Measurements from ENCODE around the gene CFAP68. TPM values are rescaled to one million over a fixed set of nuclear protein-coding genes. Genes with fewer than 3 reads are reported as not detected.

Gene CFAP68
- total and polyA plus RNA-seq, 9 of the 15 experiments (the other 6 are each of a cell fraction or from before 2014, with no cell fraction given), result 22.8 to 72.3 (median 52.5) TPM

GRCh38 chr11:111878849-111879636, at the start of gene CFAP68, which contains the start of gene FDXACB1 (continued):
- TF ChIP-seq ZMIZ1 (IDR thresholded peaks at IDR 0.05; ENCODE audit: low read depth in 2 of 2, low read length in 2 of 2) (no peak; a peak in 1 of 4 replicates), ZNF696 (CRISPR knock-in tag; conservative IDR thresholded peaks at IDR 0.05) (no peak), COPS2 (conservative IDR thresholded peaks at IDR 0.05) (no peak), GATA2 (CRISPR knock-in tag; IDR thresholded peaks at IDR 0.05) (no peak), HEY1 (CRISPR knock-in tag; IDR thresholded peaks at IDR 0.05; ENCODE audit: borderline replicate concordance) (no peak), SRSF9 (IDR thresholded peaks at IDR 0.05; ENCODE audit: borderline replicate concordance, low read depth, low read length) (no peak), ZSCAN29 (IDR thresholded peaks at IDR 0.05) (no peak), ZNF217 (CRISPR knock-in tag; IDR thresholded peaks at IDR 0.05) (no peak), STAG1 (CRISPR knock-in tag; IDR thresholded peaks at IDR 0.05; ENCODE audit: borderline replicate concordance) (no peak), LEF1 (IDR thresholded peaks at IDR 0.05) (peak; percentile 93), PHF21A (IDR thresholded peaks at IDR 0.05; ENCODE audit: borderline replicate concordance, low read depth) (no peak), HMG20A (CRISPR knock-in tag; conservative IDR thresholded peaks at IDR 0.05) (no peak), XRCC4 (IDR thresholded peaks at IDR 0.05; ENCODE audit: extremely low read depth, insufficient read depth, insufficient read length) (no peak), PML (IDR thresholded peaks at IDR 0.05; ENCODE audit: low read length) (peak; percentile 67), KAT8 (IDR thresholded peaks at IDR 0.05; ENCODE audit: low read depth) (no peak), ZNF124 (CRISPR knock-in tag; IDR thresholded peaks at IDR 0.05) (no peak), TCFL5 (CRISPR knock-in tag; conservative IDR thresholded peaks at IDR 0.05) (no peak), NFIC (IDR thresholded peaks at IDR 0.05) (peak; percentile 35; the same call in 1 of the 2 replicates), NFIX (CRISPR knock-in tag; IDR thresholded peaks at IDR 0.05; ENCODE audit: low read depth) (no peak), ZNF354B (CRISPR knock-in tag; IDR thresholded peaks at IDR 0.05) (no peak), SIRT6 (IDR thresholded peaks at IDR 0.05; ENCODE audit: low read depth, low read length) (no peak), FOXK2 (conservative IDR thresholded peaks at IDR 0.05 in 1 of 2, IDR thresholded peaks at IDR 0.05 in 1 of 2; ENCODE audit: low read depth in 2 of 2) (peak; percentile 82 to 90), MXI1 (IDR thresholded peaks at IDR 0.05; ENCODE audit: low read depth, low read length) (peak; percentile 77; the same call in 1 of the 2 replicates), CBX2 (IDR thresholded peaks at IDR 0.05; ENCODE audit: insufficient read depth, low read length, poor library complexity, severe bottlenecking) (no peak), SNIP1 (IDR thresholded peaks at IDR 0.05; ENCODE audit: low read depth) (no peak; the same call in 1 of the 2 replicates), ZNF24 (IDR thresholded peaks at IDR 0.05) (no peak)
- TF ChIP-seq, protein P1, sequence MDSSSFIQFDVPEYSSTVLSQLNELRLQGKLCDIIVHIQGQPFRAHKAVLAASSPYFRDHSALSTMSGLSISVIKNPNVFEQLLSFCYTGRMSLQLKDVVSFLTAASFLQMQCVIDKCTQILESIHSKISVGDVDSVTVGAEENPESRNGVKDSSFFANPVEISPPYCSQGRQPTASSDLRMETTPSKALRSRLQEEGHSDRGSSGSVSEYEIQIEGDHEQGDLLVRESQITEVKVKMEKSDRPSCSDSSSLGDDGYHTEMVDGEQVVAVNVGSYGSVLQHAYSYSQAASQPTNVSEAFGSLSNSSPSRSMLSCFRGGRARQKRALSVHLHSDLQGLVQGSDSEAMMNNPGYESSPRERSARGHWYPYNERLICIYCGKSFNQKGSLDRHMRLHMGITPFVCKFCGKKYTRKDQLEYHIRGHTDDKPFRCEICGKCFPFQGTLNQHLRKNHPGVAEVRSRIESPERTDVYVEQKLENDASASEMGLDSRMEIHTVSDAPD (CRISPR knock-in tag; IDR thresholded peaks at IDR 0.05), result no peak
